Rectal smooth muscle tissue (tissue), 1 donor: Measurements from ENCODE around the gene VPS37B.

ENCODE experiments used
- H3K27ac ChIP-seq: one replicate; pipeline ENCODE4 v1.7.0; 2013; ENCODE audit warnings: low read depth, low read length, inconsistent platforms
- H3K27me3 ChIP-seq: one replicate; pipeline ENCODE4 v1.7.0; 2013; ENCODE audit warnings: low read length; ENCODE audit not compliant: control insufficient read depth, insufficient read depth
- H3K36me3 ChIP-seq: one replicate; pipeline ENCODE4 v1.7.0; 2013; ENCODE audit warnings: low read length; ENCODE audit not compliant: control insufficient read depth, insufficient read depth
- H3K4me1 ChIP-seq: one replicate; pipeline ENCODE4 v1.7.0; 2013; ENCODE audit warnings: low read length; ENCODE audit not compliant: control insufficient read depth, insufficient read depth
- H3K4me3 ChIP-seq: one replicate; pipeline ENCODE4 v1.7.0; 2013; ENCODE audit warnings: low read length
- H3K9ac ChIP-seq: one replicate; pipeline ENCODE4 v1.7.0; 2013; ENCODE audit warnings: low read length

VPS37B gene

GRCh38 chr12:122856999-122857671 is 38.8 kb downstream of the VPS37B start:
- peaks cover 2% of the 10 kb centered on the region for H3K36me3 ChIP-seq
- no peaks in the 10 kb centered on the region for H3K4me1 ChIP-seq
- no peak overlapping the region for H3K27ac ChIP-seq
- no peak overlapping the region for H3K9ac ChIP-seq
- H3K27me3 ChIP-seq = no peaks in the 10 kb centered on the region
- H3K4me3 ChIP-seq = no peak overlapping the region

GRCh38 chr12:122855928-122856831 is 39.7 kb downstream of the VPS37B start:
- H3K4me3 ChIP-seq = no peak overlapping the region
- H3K27ac ChIP-seq = no peak overlapping the region
- H3K36me3 ChIP-seq = peaks cover 2% of the 10 kb centered on the region
- no peaks in the 10 kb centered on the region for H3K4me1 ChIP-seq
- H3K27me3 ChIP-seq = no peaks in the 10 kb centered on the region
- no peak overlapping the region for H3K9ac ChIP-seq

GRCh38 chr12:122855071-122855829 is 40.7 kb downstream of the VPS37B start:
- H3K36me3 ChIP-seq = peaks cover 2% of the 10 kb centered on the region
- no peaks in the 10 kb centered on the region for H3K27me3 ChIP-seq
- no peak overlapping the region for H3K4me3 ChIP-seq
- H3K4me1 ChIP-seq = no peaks in the 10 kb centered on the region
- H3K27ac ChIP-seq = no peak overlapping the region
- H3K9ac ChIP-seq = no peak overlapping the region

- Histone ChIP-seq H3K4me1 (no peaks in the 10 kb centered on the region), H3K27ac (no peak overlapping the region), H3K4me3 (no peak overlapping the region), H3K9ac (no peak overlapping the region), H3K36me3 (peaks cover 2% of the 10 kb centered on the region), H3K27me3 (no peaks in the 10 kb centered on the region)
Measured at GRCh38 chr12:122854554-122854953, 41.4 kb downstream of the VPS37B start.

GRCh38 chr12:122853582-122854245 is 42.2 kb downstream of the VPS37B start:
- H3K27me3 ChIP-seq = no peaks in the 10 kb centered on the region
- H3K9ac ChIP-seq = no peak overlapping the region
- H3K4me3 ChIP-seq = no peak overlapping the region
- peaks cover 2% of the 10 kb centered on the region for H3K36me3 ChIP-seq
- H3K4me1 ChIP-seq = no peaks in the 10 kb centered on the region
- H3K27ac ChIP-seq = no peak overlapping the region

GRCh38 chr12:122852336-122853275 is 43.3 kb downstream of the VPS37B start:
- no peaks in the 10 kb centered on the region for H3K27me3 ChIP-seq
- H3K27ac ChIP-seq = no peak overlapping the region
- H3K9ac ChIP-seq = no peak overlapping the region
- peaks cover 2% of the 10 kb centered on the region for H3K36me3 ChIP-seq
- no peaks in the 10 kb centered on the region for H3K4me1 ChIP-seq
- H3K4me3 ChIP-seq = no peak overlapping the region

GRCh38 chr12:122851820-122852219 is 44.1 kb downstream of the VPS37B start:
- H3K4me3 ChIP-seq = no peak overlapping the region
- H3K4me1 ChIP-seq = no peaks in the 10 kb centered on the region
- no peak overlapping the region for H3K27ac ChIP-seq
- no peaks in the 10 kb centered on the region for H3K27me3 ChIP-seq
- H3K36me3 ChIP-seq = peaks cover 2% of the 10 kb centered on the region
- H3K9ac ChIP-seq = no peak overlapping the region

- Histone ChIP-seq H3K9ac (no peak overlapping the region), H3K27me3 (no peaks in the 10 kb centered on the region), H3K4me1 (no peaks in the 10 kb centered on the region), H3K36me3 (no peaks in the 10 kb centered on the region), H3K27ac (no peak overlapping the region), H3K4me3 (no peak overlapping the region)
Measured at GRCh38 chr12:122850695-122851350, 45.1 kb downstream of the VPS37B start.

GRCh38 chr12:122850048-122850445 is 45.9 kb downstream of the VPS37B start:
- H3K27ac ChIP-seq = no peak overlapping the region
- no peak overlapping the region for H3K9ac ChIP-seq

GRCh38 chr12:122849352-122850047 is 46.4 kb downstream of the VPS37B start:
- Histone ChIP-seq H3K4me1 (no peaks in the 10 kb centered on the region), H3K9ac (no peak overlapping the region), H3K27ac (no peak overlapping the region), H3K27me3 (no peaks in the 10 kb centered on the region), H3K4me3 (no peak overlapping the region), H3K36me3 (no peaks in the 10 kb centered on the region)

More at GRCh38 chr12:122850048-122850445, 45.9 kb downstream of the VPS37B start:
- no peaks in the 10 kb centered on the region for H3K4me1 ChIP-seq
- no peaks in the 10 kb centered on the region for H3K27me3 ChIP-seq
- no peaks in the 10 kb centered on the region for H3K36me3 ChIP-seq
- H3K4me3 ChIP-seq = no peak overlapping the region
